Nephron progenitor cell (in vitro differentiated cells): ENCODE data around the gene PPCDC.
A peak's percentile ranks its signal among the peaks of the same experiment; 100 is the strongest.

Experiments used
- DNase-seq: peaks from one replicate; pipeline ENCODE4 v3.0.0; 2021
- H3K27ac Mint-ChIP-seq: 2 replicates; pipeline ENCODE4 v1.8.0; 2021; ENCODE audit warnings: mild to moderate bottlenecking, moderate library complexity, mixed read lengths
- H3K27me3 Mint-ChIP-seq: 2 replicates; pipeline ENCODE4 v1.8.0; 2021; ENCODE audit warnings: mild to moderate bottlenecking, low read depth, mixed read lengths; ENCODE audit not compliant: poor library complexity
- H3K36me3 Mint-ChIP-seq: 2 replicates; pipeline ENCODE4 v1.8.0; 2021; ENCODE audit warnings: low read depth, mixed read lengths
- H3K4me1 Mint-ChIP-seq: 2 replicates; pipeline ENCODE4 v1.8.0; 2021; ENCODE audit warnings: mixed read lengths
- H3K4me3 Mint-ChIP-seq: 2 replicates; pipeline ENCODE4 v1.8.0; 2021; ENCODE audit warnings: mild to moderate bottlenecking, moderate library complexity, mixed read lengths
- H3K9me3 Mint-ChIP-seq: 2 replicates; pipeline ENCODE4 v1.8.0; 2021; ENCODE audit warnings: mild to moderate bottlenecking, moderate library complexity, mixed read lengths
- TF ChIP-seq, protein P1 (sequence below): fragments of 200-600 bp; sonication (generic); IDR thresholded peaks from 2 replicates; pipeline ENCODE4 v1.5.0; 2021; ENCODE audit warnings: antibody characterized with exemption

PPCDC gene

DNA sequence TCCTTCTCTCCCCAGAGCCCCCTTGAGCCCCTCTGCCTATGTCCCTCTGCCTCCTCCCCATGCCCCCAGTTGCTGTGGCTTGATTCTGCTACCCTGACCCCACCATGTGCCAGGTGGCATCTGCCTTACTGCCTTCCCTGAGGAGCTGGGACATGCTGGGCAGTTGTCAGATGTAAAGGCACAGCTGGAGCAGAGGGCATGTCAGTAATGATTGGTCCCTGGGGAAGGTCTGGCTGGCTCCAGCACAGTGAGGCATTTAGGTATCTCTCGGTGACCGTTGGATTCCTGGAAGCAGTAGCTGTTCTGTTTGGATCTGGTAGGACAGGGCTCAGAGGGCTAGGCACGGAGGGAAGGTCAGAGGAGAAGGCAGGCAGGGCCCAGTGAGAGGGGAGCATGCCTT lies 3.5 kb upstream of the PPCDC start:
- DNase-seq = no peak
- Mint-ChIP-seq H3K4me3 (no peak overlapping the region), H3K4me1 (peaks cover 26% of the 10 kb centered on the region), H3K9me3 (no peaks in the 10 kb centered on the region), H3K27ac (peak overlapping the region; percentile 80), H3K27me3 (peaks cover 4% of the 10 kb centered on the region), H3K36me3 (no peaks in the 10 kb centered on the region)
- TF ChIP-seq, protein P1, sequence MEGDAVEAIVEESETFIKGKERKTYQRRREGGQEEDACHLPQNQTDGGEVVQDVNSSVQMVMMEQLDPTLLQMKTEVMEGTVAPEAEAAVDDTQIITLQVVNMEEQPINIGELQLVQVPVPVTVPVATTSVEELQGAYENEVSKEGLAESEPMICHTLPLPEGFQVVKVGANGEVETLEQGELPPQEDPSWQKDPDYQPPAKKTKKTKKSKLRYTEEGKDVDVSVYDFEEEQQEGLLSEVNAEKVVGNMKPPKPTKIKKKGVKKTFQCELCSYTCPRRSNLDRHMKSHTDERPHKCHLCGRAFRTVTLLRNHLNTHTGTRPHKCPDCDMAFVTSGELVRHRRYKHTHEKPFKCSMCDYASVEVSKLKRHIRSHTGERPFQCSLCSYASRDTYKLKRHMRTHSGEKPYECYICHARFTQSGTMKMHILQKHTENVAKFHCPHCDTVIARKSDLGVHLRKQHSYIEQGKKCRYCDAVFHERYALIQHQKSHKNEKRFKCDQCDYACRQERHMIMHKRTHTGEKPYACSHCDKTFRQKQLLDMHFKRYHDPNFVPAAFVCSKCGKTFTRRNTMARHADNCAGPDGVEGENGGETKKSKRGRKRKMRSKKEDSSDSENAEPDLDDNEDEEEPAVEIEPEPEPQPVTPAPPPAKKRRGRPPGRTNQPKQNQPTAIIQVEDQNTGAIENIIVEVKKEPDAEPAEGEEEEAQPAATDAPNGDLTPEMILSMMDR = no peak

GRCh38 chr15:75021341-75021740 lies 2.0 kb upstream of the PPCDC start:
- no peaks in the 10 kb centered on the region for H3K36me3 Mint-ChIP-seq
- no peak overlapping the region for H3K4me3 Mint-ChIP-seq
- peaks cover 4% of the 10 kb centered on the region for H3K27me3 Mint-ChIP-seq
- peaks cover 32% of the 10 kb centered on the region for H3K4me1 Mint-ChIP-seq
- no peak overlapping the region for H3K27ac Mint-ChIP-seq
- no peaks in the 10 kb centered on the region for H3K9me3 Mint-ChIP-seq
- TF ChIP-seq, protein P1 = no peak
- no peak for DNase-seq

DNA sequence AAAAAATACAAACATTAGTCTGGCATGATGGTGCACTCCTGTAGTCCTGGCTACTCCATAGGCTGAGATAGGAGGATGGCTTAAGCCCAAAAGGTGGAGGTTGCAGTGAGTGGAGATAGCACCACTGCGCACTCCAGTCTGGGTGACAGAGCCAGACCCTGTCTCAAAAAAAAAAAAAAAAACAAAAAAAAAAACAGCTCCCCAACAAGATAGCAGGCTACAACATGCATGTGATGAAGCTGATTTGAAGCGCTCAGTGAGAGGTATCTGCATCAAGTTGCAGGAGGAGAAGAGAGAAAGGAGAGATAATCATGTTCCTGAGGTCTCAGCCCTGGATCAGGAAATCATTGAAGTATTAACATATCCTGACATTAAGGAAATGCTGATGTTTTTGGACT lies 608 bp upstream of the PPCDC start:
- Mint-ChIP-seq H3K27ac (no peak overlapping the region), H3K4me3 (peak overlapping the region; percentile 97), H3K36me3 (no peaks in the 10 kb centered on the region), H3K4me1 (peaks cover 32% of the 10 kb centered on the region), H3K27me3 (peaks cover 4% of the 10 kb centered on the region), H3K9me3 (no peaks in the 10 kb centered on the region)
- DNase-seq = no peak
- TF ChIP-seq, protein P1 = no peak

- TF ChIP-seq, protein P1 = no peak
- Mint-ChIP-seq H3K27ac (no peak overlapping the region), H3K9me3 (no peaks in the 10 kb centered on the region), H3K36me3 (no peaks in the 10 kb centered on the region), H3K4me1 (peaks cover 28% of the 10 kb centered on the region), H3K4me3 (peak overlapping the region; percentile 97), H3K27me3 (peaks cover 4% of the 10 kb centered on the region)
- DNase-seq = no peak
These were observed 664 bp downstream of the PPCDC start for GRCh38 chr15:75023872-75024636.

GRCh38 chr15:75025107-75025506 lies 1.7 kb downstream of the PPCDC start:
- Mint-ChIP-seq H3K4me1 (peaks cover 24% of the 10 kb centered on the region), H3K27ac (no peak overlapping the region), H3K4me3 (peak overlapping the region; percentile 97), H3K36me3 (no peaks in the 10 kb centered on the region), H3K27me3 (peaks cover 4% of the 10 kb centered on the region), H3K9me3 (no peaks in the 10 kb centered on the region)
- no peak for DNase-seq
- TF ChIP-seq, protein P1 = no peak
